HG03039 (cell line): ENCODE measurements around the gene TOR1AIP2.
"Not testable (repeated sequence)": the region's sequence is repeated elsewhere in the genome, so short reads cannot be mapped to it uniquely, and the experiment has no call there.

Experiments used
- ATAC-seq: cut with Tn5 transposase; IDR thresholded peaks from one replicate; pipeline ENCODE4 v1.9.1; 2021; ENCODE audit warnings: mild to moderate bottlenecking, moderate library complexity; ENCODE audit not compliant: unreplicated experiment

The TOR1AIP2 gene

DNA sequence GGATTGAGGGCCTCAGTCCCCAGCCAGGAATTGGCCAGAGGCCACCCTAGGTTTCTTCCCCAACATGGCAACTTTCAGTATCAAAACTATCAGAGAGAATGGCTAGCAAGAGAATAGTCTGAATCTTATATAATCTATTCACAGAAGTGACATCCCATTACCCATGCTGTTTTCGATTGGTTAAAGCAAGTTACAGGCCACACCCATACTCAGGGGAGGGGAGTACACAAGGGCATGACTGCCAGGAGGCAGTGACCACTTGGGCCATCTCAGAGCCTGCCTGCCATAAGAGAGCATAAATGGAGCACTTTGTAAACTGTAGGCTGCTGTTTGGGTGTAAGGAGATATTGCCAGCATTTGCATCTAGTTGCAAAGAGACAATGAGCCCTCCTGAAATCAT is 69.1 kb downstream of the TOR1AIP2 start:
- ATAC-seq = no peak

DNA sequence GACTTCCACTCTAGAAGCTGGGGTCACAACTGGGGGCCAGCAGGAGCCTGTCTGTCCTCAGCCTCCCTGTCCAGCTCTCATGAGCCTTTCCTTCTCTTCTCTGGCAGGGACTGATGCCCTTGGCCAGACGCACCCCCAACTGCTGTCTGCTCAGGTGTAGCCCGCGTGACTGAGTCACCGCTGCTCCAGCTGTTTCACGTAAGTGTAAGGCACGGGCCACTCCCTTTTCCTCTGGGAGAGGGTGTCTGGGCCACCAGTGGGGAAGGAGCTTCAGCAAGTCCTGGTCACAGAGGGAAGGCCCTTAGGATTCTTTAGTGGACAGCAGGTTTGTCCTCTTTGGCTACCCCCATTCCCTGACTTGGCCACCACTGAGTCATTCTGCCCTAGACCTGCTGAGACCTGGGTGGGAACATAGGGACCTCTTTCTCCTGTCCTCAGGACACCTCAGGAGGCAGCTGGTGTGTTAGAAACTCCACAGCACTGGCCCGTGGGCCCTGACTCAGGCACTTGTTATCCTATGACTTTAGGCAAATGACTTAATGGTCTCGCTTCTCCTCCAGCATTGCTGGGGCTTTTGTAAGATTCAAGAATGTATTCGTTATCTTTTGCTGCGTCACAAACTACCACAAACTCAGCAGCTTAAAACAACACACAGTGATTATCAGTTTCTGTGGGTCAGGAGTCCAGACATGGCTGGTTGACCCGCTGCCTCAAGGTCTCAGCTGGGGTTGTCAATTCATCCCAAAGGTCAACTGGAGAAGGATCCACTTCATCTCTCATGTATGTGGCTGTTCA is 69.7 kb downstream of the TOR1AIP2 start:
- ATAC-seq = no peak

DNA sequence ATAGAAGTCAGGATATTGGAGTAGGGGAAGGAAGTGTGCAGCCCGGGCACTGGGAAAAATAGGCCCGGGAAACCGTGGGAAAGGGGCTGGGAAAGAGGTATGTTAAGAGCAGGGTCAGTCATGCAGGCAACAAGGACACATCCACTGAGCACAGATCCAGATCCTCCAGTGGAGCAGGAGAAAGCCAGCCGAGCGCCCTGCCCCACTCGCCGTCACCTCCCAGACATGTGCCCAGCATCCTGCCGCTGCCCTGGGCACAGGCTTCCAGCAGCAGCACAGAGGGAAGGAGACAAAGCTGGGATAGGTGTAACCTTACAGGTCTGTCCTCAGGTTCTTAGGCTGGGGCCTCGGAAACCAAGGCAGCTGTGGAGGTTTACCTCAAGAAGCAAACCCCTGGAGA is 70.3 kb downstream of the TOR1AIP2 start:
- no peak for ATAC-seq

DNA sequence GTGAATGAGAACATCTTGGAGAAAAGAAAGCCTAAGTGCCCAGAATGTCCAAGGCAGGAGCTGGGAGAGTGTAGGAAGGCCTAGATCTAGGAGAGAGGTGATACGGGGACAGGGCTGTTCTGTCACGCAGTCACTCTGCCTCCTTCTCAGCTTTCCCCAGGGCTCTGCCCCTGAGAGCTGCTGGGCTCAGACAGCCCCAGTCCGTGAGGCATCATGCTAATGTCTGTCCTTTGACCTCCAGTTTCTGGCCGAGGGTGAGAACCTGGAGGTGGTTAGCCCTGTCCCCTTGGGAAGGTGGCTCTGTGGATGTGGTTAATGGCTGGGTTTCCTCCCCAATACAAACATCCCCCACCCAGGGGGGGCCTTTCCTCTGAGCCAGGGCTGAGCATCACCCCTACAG is 71.3 kb downstream of the TOR1AIP2 start:
- ATAC-seq = no peak

DNA sequence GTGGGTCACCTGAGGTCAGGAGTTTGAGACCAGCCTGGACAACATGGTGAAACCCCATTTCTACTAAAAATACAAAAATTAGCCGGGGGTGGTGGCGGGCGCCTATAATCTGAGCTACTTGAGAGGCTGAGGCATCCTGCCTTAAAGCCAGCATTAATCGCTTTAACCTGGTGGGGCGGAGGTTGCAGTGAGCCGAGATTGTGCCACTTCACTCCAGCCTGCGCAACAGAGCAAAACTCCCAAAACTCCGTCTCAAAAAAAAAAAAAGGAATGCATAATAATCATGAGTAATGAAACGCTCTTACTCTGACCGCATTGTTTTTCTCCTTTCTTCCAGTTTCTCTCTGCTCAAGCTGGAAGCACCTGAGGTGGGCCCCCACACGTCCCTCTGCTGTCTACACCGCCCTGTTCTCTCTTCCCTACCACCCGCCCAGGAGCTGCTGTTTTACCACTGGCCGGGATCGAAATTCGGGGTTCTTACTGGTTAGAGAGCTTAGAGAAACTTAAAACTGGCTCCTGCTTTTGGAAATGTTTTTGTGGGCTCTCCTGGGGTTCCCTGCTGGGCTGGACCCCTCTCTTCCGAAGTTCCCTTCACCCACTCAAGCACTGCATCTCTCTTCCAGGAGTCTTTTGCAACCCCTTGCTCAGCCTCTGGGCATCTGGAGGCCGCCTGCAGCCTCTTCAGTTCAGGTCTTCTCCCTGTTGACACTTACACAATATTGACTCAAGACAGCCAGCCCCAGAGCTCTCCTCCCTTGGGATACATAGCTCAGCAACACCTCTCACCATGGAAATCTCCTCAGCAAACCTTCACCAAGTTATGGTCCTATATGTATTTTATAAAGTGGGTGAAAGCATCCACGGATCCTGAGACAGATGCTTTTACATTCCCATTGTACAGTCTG is 72.1 kb downstream of the TOR1AIP2 start:
- ATAC-seq = no peak

DNA sequence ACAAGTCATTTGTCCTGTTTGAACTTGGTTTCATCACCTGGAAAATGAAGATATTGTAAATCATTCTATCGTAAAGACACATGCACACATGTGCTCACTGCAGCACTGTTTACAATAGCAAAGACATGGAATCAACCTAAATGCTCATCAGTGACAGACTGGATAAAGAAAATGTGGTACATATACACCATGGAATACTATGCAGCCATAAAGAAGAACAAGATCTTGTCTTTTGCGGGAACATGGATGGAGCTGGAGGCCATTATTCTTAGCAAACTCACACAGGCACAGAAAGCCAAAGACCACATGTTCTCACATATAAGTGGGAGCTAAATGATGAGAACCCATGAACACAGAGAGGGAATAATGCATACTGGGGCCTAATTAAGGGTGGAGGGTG is 73.2 kb downstream of the TOR1AIP2 start:
- ATAC-seq = not testable (repeated sequence)

DNA sequence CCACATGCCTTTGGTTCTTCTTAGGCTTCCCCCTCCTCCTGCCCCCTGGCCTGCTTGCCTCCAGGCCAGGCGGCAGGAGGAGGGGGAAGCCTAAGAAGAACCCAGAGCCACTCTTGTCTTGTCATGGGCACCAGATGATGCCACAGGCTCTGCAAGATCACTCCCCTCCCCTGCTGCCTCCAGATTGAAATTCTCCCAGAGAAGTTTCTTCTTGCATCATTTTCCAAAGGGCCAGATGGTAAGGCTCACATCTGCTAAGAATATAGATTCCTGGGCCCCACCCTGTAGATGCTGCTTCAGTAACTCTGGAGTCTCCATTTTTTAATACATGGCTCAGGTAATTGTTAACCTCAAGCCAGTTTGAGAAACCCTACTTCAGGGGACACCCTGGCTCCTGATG is 73.7 kb downstream of the TOR1AIP2 start:
- ATAC-seq = no peak

DNA sequence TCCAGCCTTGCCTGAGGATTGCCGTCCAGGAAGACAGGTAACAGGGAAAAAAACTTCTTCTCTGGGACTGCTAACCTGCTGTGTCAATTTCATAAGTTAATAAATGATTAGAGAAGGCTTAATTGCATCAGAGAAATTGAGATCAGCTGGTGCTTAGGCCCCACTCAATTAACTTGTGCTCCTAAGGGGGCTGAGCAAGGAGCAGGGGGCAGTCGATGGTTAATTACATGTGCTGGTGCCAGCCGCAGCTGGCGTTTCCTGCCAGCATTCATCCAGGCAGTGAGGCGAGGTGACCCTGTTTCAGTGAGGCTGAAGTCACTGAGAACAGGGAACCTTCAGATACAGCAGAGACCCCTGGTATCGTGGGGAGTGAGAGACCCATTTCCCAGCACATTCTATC is 74.5 kb downstream of the TOR1AIP2 start:
- no peak for ATAC-seq

DNA sequence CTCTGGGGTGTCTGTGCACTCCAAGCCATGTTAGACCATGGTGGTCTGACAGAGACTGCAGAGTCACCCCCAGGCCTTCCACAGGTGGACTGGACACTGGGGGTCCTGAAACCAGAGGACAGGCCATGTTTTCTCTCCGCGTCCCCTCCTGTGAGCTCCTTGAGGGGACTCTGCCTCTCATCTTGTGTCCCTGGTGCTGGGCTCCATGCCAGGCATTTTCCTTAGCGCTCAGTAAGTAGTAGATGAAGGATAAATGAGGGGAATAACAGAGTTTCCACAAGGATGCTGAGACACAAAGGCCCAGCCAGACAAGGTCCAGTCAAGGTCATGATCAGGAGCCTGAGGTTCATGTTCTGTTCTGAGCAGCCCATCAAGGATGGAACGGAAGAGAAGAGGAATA is 77.1 kb downstream of the TOR1AIP2 start:
- ATAC-seq = no peak

DNA sequence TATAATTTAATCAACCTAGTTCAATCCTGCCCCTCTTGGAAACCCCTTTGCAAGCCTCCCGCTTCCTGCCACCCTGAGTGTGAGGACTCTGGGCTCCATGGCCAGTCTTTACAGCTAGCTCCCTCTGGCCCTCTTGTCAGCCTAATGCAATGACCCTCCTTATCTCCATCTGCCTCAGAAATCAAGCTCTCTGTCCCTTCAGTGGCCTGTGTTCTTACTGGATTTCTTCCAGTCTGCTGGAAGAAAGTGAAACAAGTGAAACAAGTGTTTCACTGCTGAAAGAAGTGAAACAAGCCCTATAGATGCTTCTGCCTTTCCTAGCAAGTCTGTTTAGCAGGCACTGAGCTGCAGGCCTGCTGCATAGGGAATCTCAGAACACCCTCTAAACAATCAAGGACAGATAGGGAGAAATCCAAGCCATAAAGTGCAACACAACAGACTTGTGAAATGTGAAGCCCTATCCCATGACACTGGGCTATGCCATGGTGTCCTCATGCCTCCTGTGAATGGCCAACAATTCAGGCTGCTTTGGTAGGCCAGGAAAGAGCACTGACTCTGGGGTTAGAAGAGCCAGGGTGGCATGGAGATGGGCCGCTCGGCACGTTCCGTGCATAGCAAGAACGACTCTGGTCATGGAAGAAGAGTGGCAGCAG is 78.6 kb downstream of the TOR1AIP2 start:
- ATAC-seq = no peak

DNA sequence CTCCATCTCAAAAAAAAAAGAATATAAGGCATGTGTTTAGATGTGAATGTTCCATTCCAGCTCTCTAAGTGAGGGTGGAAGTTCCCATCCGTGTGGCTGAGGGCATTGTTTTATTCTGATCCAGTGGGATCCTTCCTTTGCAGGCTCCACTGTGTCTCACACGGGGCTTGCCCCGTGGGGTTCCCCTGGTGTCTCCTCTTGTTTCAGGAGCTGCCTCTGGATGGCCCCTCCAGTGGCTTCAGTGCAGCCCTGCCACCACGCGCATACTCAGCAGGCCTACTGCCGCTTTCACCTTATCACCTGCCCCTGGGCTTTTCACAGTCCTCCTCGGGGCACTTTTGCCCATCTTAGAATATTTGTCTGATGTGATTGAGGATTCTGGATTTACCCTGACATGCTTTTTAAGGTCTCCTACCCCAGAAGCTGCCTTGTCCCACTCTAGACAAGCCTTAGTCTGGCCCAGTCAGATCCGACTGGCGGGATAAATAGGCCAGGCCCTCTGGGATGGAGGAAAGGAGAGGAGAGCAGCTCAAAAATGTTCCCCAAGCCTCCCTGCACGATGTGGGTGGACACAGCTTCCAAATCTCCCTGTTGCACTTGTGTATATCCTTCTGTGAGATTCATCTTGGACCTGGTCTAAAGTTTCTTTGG is 79.3 kb downstream of the TOR1AIP2 start:
- no peak for ATAC-seq

DNA sequence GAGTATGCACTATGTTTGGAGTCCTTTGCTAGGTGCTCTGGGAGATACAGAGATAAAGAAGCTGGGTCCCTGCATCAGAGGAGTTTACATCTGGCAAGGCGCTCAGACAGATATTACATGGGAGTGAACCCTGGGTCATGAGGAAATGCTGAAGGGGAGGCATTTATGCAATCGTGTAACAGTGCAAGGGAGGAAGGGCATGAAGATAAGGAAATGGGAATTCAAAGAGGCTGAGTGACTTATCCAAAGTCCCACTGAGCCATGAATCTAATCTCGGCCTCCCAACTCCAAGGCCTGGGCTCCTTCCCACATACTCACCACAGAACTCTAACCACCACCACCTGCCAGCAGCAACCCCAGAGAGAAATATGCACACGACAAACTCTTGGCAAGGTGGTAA is 82.9 kb downstream of the TOR1AIP2 start:
- ATAC-seq = no peak

DNA sequence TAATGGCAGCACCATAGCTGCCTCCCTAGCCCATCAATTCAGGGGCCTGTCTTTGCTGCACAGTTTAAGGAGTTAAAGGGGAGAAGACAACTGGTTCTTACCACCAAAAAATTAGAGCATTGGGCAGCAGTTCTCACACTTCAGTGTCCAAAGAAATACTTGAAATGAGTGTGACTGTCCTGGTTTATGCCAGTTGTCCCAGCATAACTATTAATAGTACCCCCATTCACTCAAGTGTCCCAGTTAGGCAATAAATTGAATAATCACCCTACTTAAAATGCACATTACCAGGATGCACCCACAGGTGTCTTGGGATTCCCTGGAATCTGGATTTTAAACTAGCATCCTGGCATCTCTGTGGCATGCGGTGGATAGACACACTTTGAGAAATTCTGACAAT is 83.5 kb downstream of the TOR1AIP2 start:
- ATAC-seq = no peak

DNA sequence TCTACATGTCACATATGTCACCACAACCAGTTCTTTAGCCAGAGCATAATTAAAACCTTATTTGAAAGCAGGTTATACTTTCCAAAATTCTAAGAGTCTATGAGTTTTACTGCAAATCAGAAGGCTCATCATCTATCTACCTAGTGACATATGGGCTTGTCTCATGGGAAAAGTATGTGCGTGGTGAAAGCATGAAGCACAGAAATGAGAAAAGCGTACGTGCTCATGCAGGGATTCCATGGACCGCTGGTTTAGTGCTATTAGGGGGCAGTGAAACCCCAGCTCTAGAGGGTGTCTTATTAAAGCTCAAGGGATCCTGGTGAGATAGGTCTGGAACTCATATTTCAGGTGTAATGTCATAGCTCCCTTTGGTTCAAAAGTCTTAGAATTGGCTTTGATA is 84.3 kb downstream of the TOR1AIP2 start:
- ATAC-seq = no peak
